MG63 (cell line): Measurements from ENCODE around the gene UTS2B. TPM values are rescaled to one million over a fixed set of nuclear protein-coding genes. Genes with fewer than 3 reads are reported as not detected.
"Not testable (repeated sequence)": the region's sequence is repeated elsewhere in the genome, so short reads cannot be mapped to it uniquely, and the experiment has no call there.

ENCODE experiments used
- DNase-seq: peaks from one replicate; pipeline ENCODE4 v3.0.0-alpha.2; 2020
- H3K27me3 ChIP-seq: fragments of 250-450 bp; sonication (Bioruptor Pico); 2 replicates; pipeline ENCODE4 v1.5.1; 2020; ENCODE audit warnings: mild to moderate bottlenecking, moderate library complexity
- H3K36me3 ChIP-seq: fragments of 250-450 bp; sonication (Bioruptor Pico); 2 replicates; pipeline ENCODE4 v1.5.1; 2020; ENCODE audit warnings: mild to moderate bottlenecking, moderate library complexity
- H3K4me3 ChIP-seq: fragments of 250-450 bp; sonication (Bioruptor Pico); 2 replicates; pipeline ENCODE4 v1.5.1; 2020; ENCODE audit warnings: mild to moderate bottlenecking, moderate library complexity
- H3K9me3 ChIP-seq: fragments of 250-450 bp; sonication (Bioruptor Pico); 2 replicates; pipeline ENCODE4 v1.5.1; 2020; ENCODE audit warnings: mild to moderate bottlenecking, moderate library complexity
- total RNA-seq: library from RNA; depleted of rRNA; stranded (reverse); fragments of >200 nt; shearing (Covaris generic); gene quantifications from 2 replicates; pipeline ENCODE4 v1.2.3, GENCODE V29; 2014; ENCODE audit warnings: low replicate concordance

The UTS2B gene
- total RNA-seq, 1 experiment from 2014 or later, result not detected

DNA sequence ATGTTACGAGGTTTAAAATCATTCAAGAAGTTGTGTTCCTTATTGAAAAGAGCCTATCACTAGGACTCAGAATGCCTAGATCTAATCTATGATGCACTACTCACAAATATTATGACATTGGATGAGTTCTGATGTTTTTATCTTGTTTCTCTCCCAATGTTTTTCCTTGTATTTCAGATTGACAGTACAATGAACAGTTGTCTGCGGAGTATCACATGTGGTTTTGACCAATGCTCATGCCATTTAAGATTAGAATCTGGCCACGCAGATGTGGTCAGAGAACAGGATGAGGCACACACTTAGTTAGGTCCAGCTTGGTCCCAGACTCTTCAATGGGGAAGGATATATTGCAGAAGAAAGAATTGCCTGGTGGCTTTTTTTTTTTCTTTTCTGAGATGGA, 26.7 kb downstream of the UTS2B start:
- no peak for DNase-seq
- H3K4me3 ChIP-seq, result no peak overlapping the region

DNA sequence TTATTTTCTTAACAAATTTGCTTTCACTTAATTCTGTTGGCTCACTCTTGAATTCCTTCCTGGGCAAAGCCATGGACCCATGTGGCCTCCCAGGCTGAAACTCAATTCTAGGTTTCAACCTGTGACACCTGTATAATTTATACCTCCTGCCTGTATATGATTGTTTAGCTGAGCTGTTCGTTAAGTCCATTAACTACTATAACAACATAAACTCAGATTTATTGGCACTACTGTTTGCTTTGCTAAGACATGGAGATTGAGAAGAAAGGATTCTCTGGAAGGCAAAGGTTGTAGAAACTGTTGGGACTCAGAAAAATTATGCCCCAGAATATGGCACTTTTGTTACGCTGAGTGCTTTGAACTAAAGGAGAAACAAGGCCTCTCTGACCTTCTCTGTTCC, 27.9 kb downstream of the UTS2B start:
- DNase-seq, result no peak

More for the DNA sequence above, 26.7 kb downstream of the UTS2B start:
- H3K9me3 ChIP-seq, result no peaks in the 10 kb centered on the region
- H3K36me3 ChIP-seq, result no peaks in the 10 kb centered on the region
- H3K27me3 ChIP-seq, result no peaks in the 10 kb centered on the region

GRCh38 chr3:191301782-191302411, 28.4 kb downstream of the UTS2B start:
- DNase-seq, result no peak
- no peak overlapping the region for H3K4me3 ChIP-seq
- peaks cover 1% of the 10 kb centered on the region; the same call in 1 of the 2 replicates for H3K27me3 ChIP-seq
- H3K36me3 ChIP-seq, result no peaks in the 10 kb centered on the region
- no peaks in the 10 kb centered on the region for H3K9me3 ChIP-seq

More for the DNA sequence above, 27.9 kb downstream of the UTS2B start:
- Histone ChIP-seq H3K27me3 (no peaks in the 10 kb centered on the region; the same call in 1 of the 2 replicates), H3K4me3 (no peak overlapping the region), H3K36me3 (no peaks in the 10 kb centered on the region), H3K9me3 (no peaks in the 10 kb centered on the region)

- Histone ChIP-seq H3K9me3 (no peaks in the 10 kb centered on the region), H3K4me3 (no peak overlapping the region), H3K36me3 (no peaks in the 10 kb centered on the region), H3K27me3 (peaks cover 3% of the 10 kb centered on the region; the same call in 1 of the 2 replicates)
- no peak for DNase-seq
These were observed 29.3 kb downstream of the UTS2B start for GRCh38 chr3:191301017-191301416.

- H3K4me3 ChIP-seq, result no peak overlapping the region
- no peaks in the 10 kb centered on the region for H3K36me3 ChIP-seq
- H3K27me3 ChIP-seq, result peaks cover 3% of the 10 kb centered on the region; the same call in 1 of the 2 replicates
- no peaks in the 10 kb centered on the region for H3K9me3 ChIP-seq
- no peak for DNase-seq
These were observed 29.9 kb downstream of the UTS2B start for GRCh38 chr3:191300422-191300821.

DNA sequence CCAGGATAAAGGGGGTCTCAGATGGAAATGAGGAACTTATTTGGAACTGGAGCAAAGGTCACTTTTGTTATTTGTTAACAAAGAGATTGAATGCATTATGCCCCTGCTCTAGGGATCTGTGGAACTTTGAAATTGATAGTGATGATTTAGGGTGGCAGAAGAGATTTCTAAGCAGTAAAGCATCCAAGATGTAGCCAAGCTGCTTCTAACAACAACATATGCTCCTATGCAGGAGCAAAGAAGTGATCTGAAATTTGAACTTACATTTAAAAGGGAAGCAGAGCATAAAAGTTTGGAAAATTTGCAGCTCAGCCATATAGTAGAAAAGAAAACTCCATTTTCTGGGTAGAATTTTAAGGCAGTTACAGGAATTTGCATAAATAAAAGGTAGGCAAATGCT, 31.5 kb downstream of the UTS2B start:
- H3K4me3 ChIP-seq, result no peak overlapping the region
- no peaks in the 10 kb centered on the region for H3K9me3 ChIP-seq
- no peak for DNase-seq
- H3K27me3 ChIP-seq, result peaks cover 3% of the 10 kb centered on the region; the same call in 1 of the 2 replicates
- H3K36me3 ChIP-seq, result no peaks in the 10 kb centered on the region

DNA sequence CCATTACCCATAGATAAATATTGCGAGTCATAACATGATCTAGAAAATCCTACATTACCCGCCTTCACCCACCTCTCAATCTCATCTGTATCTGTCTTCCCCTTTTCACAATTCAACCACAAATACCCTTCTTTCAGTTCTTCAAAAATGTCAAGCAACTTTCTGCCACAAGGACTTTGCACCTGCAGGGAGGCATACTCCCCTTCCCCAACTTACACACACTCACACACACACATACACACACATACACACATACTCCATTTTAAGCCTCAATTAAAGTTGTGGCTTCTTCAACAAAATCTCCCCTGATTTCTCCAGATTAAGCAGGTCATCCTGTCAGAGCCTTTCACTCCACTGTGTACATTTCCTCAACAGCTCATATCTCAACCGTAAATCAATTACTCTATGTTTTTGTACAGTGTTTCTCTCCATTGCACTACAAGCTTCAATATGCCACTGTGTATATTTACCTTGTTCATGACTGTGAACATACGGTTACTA, 34.2 kb downstream of the UTS2B start:
- no peaks in the 10 kb centered on the region for H3K36me3 ChIP-seq
- peaks cover 3% of the 10 kb centered on the region; the same call in 1 of the 2 replicates for H3K27me3 ChIP-seq
- no peak overlapping the region for H3K4me3 ChIP-seq
- H3K9me3 ChIP-seq, result no peaks in the 10 kb centered on the region
- no peak for DNase-seq

GRCh38 chr3:191294291-191294690, 36.0 kb downstream of the UTS2B start:
- Histone ChIP-seq H3K27me3 (peaks cover 3% of the 10 kb centered on the region; the same call in 1 of the 2 replicates), H3K9me3 (no peaks in the 10 kb centered on the region), H3K4me3 (no peak overlapping the region), H3K36me3 (no peaks in the 10 kb centered on the region)
- DNase-seq, result no peak

DNA sequence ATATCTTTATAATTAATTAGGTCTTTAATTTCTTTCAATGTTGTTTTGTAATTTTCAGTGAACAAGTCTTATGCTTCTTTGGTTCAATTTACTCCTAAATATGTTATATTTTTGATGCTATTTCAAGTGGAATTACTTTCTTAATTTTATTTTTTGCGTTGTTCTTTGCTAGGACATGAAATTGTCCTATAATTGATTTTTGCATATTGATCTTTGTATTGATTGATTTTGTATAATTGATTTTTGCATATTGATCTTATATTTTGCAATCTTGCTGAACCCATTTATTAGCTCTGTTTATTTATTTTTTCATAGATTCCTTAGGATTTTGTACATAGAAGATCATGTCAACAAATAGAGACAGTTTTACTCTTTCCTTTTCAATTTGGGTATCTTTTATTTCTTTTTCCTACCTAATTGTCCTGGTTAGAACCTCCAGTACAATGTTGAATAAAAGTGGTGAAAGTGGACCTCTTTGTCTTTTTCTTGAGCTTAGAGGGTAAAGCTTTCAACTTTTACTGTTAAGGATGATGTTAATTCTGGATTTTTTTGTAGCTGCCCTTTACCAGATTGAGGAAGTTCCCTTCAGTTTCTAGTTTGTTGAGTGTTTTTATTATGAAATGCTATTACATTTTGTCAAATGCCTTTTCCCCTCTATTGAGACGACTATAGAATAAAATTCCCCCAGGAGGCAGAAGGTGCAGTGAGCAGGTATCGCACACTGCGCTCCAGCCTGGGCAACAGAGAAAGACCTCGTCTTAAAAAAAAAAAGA, 37.9 kb downstream of the UTS2B start:
- 0 out of 2 replicates have a peak, but pooled peaks cover 3% of the 10 kb centered on the region for H3K27me3 ChIP-seq
- no peak for DNase-seq
- H3K36me3 ChIP-seq, result no peaks in the 10 kb centered on the region

GRCh38 chr3:191290311-191291025, 39.9 kb downstream of the UTS2B start:
- Histone ChIP-seq H3K27me3 (no peaks in the 10 kb centered on the region), H3K9me3 (peaks cover 2% of the 10 kb centered on the region; the same call in 1 of the 2 replicates), H3K36me3 (no peaks in the 10 kb centered on the region), H3K4me3 (no peak overlapping the region)
- no peak for DNase-seq

More for the DNA sequence above, 37.9 kb downstream of the UTS2B start:
- Histone ChIP-seq H3K4me3 (no peak overlapping the region), H3K9me3 (no peaks in the 10 kb centered on the region)

GRCh38 chr3:191283400-191283799, 46.9 kb downstream of the UTS2B start:
- DNase-seq, result no peak
- H3K4me3 ChIP-seq, result no peak overlapping the region
- H3K36me3 ChIP-seq, result no peaks in the 10 kb centered on the region

DNA sequence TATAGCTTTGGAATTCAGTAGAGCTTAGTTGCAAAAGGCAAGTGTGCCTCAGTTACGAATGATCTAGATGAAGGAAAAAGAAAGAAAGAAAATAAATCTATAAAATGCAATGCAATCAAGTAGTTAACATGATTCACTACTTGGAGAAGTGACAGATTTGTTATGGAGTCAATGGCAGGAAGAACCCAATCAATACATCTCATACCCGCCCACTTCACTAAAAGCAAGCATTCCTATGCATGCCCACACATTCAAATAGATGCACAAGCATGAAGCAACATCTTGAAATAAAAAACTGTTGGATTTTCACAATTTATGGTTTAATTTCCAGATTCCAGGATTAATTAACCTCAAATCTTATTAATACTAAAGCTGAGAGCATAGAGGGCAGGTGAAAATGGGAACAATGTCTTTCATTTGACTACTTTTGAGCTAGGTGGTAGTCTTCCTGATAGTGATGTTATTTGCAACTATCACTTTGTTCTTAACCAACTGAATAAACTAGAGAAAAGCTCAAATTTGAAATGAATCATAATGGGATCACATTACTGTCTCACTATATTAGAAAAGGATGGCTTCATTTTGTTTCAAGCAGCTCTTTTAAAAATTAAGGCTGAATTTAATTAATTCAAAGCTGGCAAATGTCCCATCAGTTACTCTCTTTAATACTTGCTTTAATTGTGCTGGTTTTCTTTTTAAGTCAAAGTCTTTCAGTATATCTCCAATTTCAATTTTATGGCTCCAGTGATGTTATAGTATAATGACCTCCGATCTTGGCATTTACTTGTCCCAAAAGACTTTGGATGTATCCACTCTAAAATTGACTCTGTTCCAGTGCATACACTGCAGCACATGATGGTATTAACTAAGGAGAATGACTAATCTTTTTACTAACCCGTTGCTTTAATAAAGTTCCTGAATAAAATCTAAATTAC, 47.8 kb downstream of the UTS2B start:
- Histone ChIP-seq H3K36me3 (no peaks in the 10 kb centered on the region), H3K4me3 (no peak overlapping the region), H3K9me3 (peaks cover 4% of the 10 kb centered on the region; the same call in 1 of the 2 replicates), H3K27me3 (no peaks in the 10 kb centered on the region)
- no peak for DNase-seq

More at GRCh38 chr3:191283400-191283799, 46.9 kb downstream of the UTS2B start:
- peaks cover 4% of the 10 kb centered on the region; the same call in 1 of the 2 replicates for H3K9me3 ChIP-seq
- H3K27me3 ChIP-seq, result no peaks in the 10 kb centered on the region

DNA sequence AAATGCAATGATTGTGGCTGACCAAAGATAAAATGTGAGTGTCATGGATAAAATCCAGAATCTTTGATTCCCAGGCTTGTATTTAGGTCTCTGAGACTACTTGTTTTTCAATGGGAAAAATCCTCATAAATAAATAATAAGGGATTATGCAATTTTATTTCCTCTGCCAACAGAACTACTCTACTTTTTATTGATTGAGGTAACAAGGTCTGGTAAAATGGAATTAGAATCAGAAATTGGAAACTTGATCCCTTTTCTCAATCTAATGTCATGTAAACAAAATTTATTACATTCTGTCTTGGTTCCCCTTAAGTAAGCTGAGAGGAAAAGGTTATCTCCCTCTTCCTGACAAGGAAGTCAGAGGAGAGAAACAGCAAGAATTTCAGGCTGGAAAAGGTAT, 49.4 kb downstream of the UTS2B start:
- peaks cover 4% of the 10 kb centered on the region; the same call in 1 of the 2 replicates for H3K9me3 ChIP-seq

DNA sequence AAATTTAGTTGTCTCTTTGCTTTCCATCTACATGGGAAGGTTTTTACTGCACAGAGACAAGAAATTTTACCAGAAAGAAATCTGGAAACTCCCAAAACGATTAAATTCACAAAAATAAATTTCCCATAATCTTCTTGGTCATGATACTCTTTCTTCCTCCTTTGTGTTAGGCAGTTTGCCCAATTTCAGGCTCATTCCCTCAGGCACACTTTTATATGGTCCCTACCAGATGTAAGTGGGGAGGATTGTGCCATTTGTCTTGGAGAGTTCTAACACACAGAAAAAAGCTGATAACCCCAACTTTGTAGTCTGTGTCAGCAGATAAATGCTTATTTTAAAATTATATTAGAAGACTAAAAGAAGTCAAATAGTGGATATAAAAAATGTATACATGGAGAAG, 50.2 kb downstream of the UTS2B start:
- DNase-seq, result no peak
- H3K27me3 ChIP-seq, result no peaks in the 10 kb centered on the region
- no peaks in the 10 kb centered on the region for H3K9me3 ChIP-seq
- no peaks in the 10 kb centered on the region for H3K36me3 ChIP-seq
- H3K4me3 ChIP-seq, result no peak overlapping the region

More for the DNA sequence above, 49.4 kb downstream of the UTS2B start:
- H3K27me3 ChIP-seq, result no peaks in the 10 kb centered on the region
- no peak for DNase-seq
- no peak overlapping the region for H3K4me3 ChIP-seq
- no peaks in the 10 kb centered on the region for H3K36me3 ChIP-seq

DNA sequence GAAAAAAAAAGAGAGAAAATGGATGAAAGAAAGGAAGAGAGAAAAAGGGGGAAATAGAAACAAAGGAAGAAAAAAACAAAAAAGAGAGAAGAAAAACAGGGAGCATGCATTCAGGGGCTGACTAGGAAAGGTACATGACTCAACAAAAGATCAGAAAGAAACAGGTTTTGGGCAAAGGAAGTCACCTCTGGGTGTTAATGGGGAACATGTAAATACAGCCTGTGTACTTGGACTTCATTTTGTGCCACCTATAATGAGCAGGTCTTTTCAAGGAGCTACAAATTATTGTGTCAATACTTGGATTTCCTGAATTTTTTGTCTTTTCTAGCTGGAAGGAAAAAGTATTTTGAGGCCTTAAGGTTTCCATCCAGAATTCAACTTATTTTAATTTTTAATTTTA, 54.6 kb downstream of the UTS2B start:
- Histone ChIP-seq H3K36me3 (no peaks in the 10 kb centered on the region), H3K27me3 (no peaks in the 10 kb centered on the region), H3K9me3 (peaks cover 9% of the 10 kb centered on the region; the same call in 1 of the 2 replicates), H3K4me3 (no peak overlapping the region)
- no peak for DNase-seq

DNA sequence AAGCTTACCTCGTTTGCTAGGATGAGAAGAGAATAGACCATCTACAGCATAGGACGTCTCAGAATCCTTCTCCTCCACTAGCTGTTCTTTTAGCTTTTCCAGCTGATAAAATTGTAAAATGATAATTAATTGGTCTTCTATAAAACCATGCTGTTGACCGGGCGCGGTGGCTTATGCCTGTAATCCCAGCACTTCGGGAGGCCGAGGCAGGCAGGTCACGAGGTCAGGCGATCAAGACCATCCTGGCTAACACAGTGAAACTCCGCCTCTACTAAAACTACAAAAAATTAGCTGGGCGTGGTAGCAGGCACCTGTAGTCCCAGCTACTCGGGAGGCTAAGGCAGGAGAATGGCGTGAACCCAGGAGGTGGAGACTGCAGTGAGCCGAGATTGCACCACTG, 55.1 kb downstream of the UTS2B start:
- H3K36me3 ChIP-seq, DNase-seq, H3K27me3 ChIP-seq, H3K4me3 ChIP-seq: not testable (repeated sequence)
- H3K9me3 ChIP-seq, result peaks cover 12% of the 10 kb centered on the region; the same call in 1 of the 2 replicates
